Smooth muscle cell (in vitro differentiated cells): ENCODE data around the gene CLECL1. TPM values are rescaled to one million over a fixed set of nuclear protein-coding genes. Genes with fewer than 3 reads are reported as not detected.

ENCODE experiments used
- DNase-seq: peaks from one replicate; lab custom pipeline; 2025; ENCODE audit not compliant: unreplicated experiment; lab: John Stamatoyannopoulos, UW
- H2AFZ ChIP-seq: fragments of 200-600 bp; sonication (generic); 2 replicates; pipeline ENCODE4 v1.6.0; 2016; ENCODE audit warnings: antibody characterized with exemption, low read depth, mild to moderate bottlenecking
- H3F3A ChIP-seq: fragments of 200-600 bp; sonication (generic); 2 replicates; pipeline ENCODE4 v1.6.0; 2017; ENCODE audit warnings: antibody characterized with exemption, low read depth
- H3K27ac ChIP-seq: fragments of 200-600 bp; sonication (generic); 2 replicates; pipeline ENCODE4 v1.5.1; 2016; ENCODE audit warnings: low read depth, mild to moderate bottlenecking
- H3K27me3 ChIP-seq: fragments of 200-600 bp; sonication (generic); 2 replicates; pipeline ENCODE4 v1.6.1; 2016; ENCODE audit warnings: low read depth, mild to moderate bottlenecking
- H3K36me3 ChIP-seq: fragments of 200-600 bp; sonication (generic); 2 replicates; pipeline ENCODE4 v1.5.1; 2016; ENCODE audit warnings: low read depth
- H3K4me1 ChIP-seq: fragments of 200-600 bp; sonication (generic); 2 replicates; pipeline ENCODE4 v1.5.1; 2016; ENCODE audit warnings: low read depth
- H3K4me2 ChIP-seq: fragments of 200-600 bp; sonication (generic); 2 replicates; pipeline ENCODE4 v1.6.0; 2016; ENCODE audit warnings: mild to moderate bottlenecking
- H3K4me3 ChIP-seq: fragments of 200-600 bp; sonication (generic); 2 replicates; pipeline ENCODE4 v1.5.1; 2016; ENCODE audit warnings: mild to moderate bottlenecking
- H3K79me2 ChIP-seq: fragments of 200-600 bp; sonication (generic); 2 replicates; pipeline ENCODE4 v1.6.0; 2016; ENCODE audit warnings: low read depth, mild to moderate bottlenecking
- H3K9ac ChIP-seq: fragments of 200-600 bp; sonication (generic); 2 replicates; pipeline ENCODE4 v1.6.0; 2016; ENCODE audit warnings: low read depth
- H3K9me3 ChIP-seq: fragments of 200-600 bp; sonication (generic); replicated peaks from 2 replicates; pipeline ENCODE4 v1.5.1; 2016; ENCODE audit warnings: low read depth
- H4K20me1 ChIP-seq: fragments of 200-600 bp; sonication (generic); 2 replicates; pipeline ENCODE4 v1.6.0; 2016; ENCODE audit warnings: low read depth
- WGBS: methylation state at CpG from one replicate; pipeline ENCODE4 v1.1.7; 2016; ENCODE audit warnings: low lambda C conversion rate; 5-methylcytosine and 5-hydroxymethylcytosine counted together
- polyA plus RNA-seq: library from polyadenylated mRNA; unstranded; fragments of >200 nt; fragmentation: Nextera tagmentation; extraction: Ambion mirVana; gene quantifications from 2 replicates; pipeline ENCODE4 v1.2.1, GENCODE V29; 2016
- total RNA-seq: library from RNA; depleted of rRNA; stranded (reverse); fragments of >200 nt; gene quantifications from 2 replicates; pipeline ENCODE4 v1.2.3, GENCODE V29; 2014
- TF ChIP-seq, protein P1 (sequence below): fragments of 200-600 bp; sonication (generic); IDR thresholded peaks from 2 replicates; pipeline ENCODE4 v1.5.1; 2017; ENCODE audit warnings: borderline replicate concordance, mild to moderate bottlenecking, antibody characterized with exemption; ENCODE audit not compliant: insufficient read depth, poor library complexity, severe bottlenecking

The CLECL1 gene
- not detected in 2 replicates for total RNA-seq
- not detected in 2 replicates for polyA plus RNA-seq

DNA sequence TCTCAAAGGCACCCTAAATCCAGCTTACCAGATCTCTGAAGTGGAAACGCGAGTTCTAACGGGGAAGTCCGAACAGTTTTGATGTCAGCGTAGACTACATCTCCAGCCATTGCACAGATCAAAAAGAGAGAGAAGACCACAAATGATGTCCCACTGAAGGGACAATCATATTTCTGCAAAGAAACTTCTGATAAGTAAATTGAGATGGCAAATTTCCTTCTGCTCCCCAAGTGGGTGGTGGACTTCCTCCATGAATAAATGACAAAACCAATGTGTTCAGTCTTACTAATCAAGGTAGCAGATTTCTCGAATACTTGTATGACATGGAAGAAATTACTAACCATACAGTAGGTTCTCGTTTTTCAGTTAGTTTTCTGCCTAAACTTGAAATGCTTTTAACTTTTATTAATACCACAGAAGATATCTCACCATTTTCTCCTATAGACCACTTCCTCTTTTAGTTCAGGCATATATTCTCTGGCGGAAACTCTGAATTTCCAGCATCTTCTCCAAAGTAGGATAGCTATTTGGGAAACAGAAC, at the start of gene CLECL1:
Gene CLECL1, minus strand, starts transcription at position 177 of the 541 bp plus-strand sequence.
- WGBS: 91% methylated on average over 8 of the region's 8 CpGs
- H3K9me3 ChIP-seq: no peaks in the 10 kb centered on the region
- H3K36me3 ChIP-seq: no peaks in the 10 kb centered on the region
- TF ChIP-seq, protein P1, sequence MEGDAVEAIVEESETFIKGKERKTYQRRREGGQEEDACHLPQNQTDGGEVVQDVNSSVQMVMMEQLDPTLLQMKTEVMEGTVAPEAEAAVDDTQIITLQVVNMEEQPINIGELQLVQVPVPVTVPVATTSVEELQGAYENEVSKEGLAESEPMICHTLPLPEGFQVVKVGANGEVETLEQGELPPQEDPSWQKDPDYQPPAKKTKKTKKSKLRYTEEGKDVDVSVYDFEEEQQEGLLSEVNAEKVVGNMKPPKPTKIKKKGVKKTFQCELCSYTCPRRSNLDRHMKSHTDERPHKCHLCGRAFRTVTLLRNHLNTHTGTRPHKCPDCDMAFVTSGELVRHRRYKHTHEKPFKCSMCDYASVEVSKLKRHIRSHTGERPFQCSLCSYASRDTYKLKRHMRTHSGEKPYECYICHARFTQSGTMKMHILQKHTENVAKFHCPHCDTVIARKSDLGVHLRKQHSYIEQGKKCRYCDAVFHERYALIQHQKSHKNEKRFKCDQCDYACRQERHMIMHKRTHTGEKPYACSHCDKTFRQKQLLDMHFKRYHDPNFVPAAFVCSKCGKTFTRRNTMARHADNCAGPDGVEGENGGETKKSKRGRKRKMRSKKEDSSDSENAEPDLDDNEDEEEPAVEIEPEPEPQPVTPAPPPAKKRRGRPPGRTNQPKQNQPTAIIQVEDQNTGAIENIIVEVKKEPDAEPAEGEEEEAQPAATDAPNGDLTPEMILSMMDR: no peak
- H3K79me2 ChIP-seq: no peaks in the 10 kb centered on the region
- no peaks in the 10 kb centered on the region for H3F3A ChIP-seq
- no peak within 1 kb of the TSS for H3K27ac ChIP-seq
- H3K4me2 ChIP-seq: no peak within 1 kb of the TSS
- no peaks in the 10 kb centered on the region for H3K27me3 ChIP-seq
- no peak within 1 kb of the TSS for H2AFZ ChIP-seq
- H3K4me1 ChIP-seq: no peaks in the 10 kb centered on the region
- DNase-seq: no peak
- H4K20me1 ChIP-seq: no peaks in the 10 kb centered on the region
- no peak within 1 kb of the TSS for H3K9ac ChIP-seq
- H3K4me3 ChIP-seq: no peak within 1 kb of the TSS

DNA sequence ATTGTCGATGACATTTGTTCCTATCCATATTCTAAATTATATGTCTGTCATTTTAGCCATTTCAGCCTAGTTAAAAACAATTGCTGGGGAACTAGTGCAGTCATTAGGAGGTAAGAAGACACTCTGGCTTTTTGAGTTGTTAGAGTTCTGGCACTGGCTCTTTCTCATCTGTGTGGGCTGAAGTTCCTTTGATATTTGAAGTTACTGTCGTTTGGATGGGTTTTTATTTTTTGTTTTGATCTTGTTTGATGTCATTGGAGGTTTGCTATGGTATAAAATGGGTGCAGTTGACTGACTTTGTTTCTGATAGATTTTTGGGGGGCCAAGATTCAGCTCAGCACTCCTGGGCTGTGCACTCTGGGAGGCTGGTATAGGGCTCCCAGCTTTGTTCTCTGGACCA, 48.5 kb upstream of the CLECL1 start:
- Histone ChIP-seq H3K27me3 (no peaks in the 10 kb centered on the region), H3K9me3 (no peaks in the 10 kb centered on the region), H3K9ac (no peak overlapping the region), H3K4me3 (no peak overlapping the region), H4K20me1 (no peaks in the 10 kb centered on the region), H3K79me2 (no peaks in the 10 kb centered on the region), H3K4me2 (no peak overlapping the region), H2AFZ (no peak overlapping the region), H3K27ac (no peak overlapping the region), H3K36me3 (no peaks in the 10 kb centered on the region), H3F3A (no peaks in the 10 kb centered on the region), H3K4me1 (no peaks in the 10 kb centered on the region)
- WGBS: 90% methylated on average over 2 of the region's 2 CpGs
- no peak for DNase-seq
- TF ChIP-seq, protein P1: no peak

DNA sequence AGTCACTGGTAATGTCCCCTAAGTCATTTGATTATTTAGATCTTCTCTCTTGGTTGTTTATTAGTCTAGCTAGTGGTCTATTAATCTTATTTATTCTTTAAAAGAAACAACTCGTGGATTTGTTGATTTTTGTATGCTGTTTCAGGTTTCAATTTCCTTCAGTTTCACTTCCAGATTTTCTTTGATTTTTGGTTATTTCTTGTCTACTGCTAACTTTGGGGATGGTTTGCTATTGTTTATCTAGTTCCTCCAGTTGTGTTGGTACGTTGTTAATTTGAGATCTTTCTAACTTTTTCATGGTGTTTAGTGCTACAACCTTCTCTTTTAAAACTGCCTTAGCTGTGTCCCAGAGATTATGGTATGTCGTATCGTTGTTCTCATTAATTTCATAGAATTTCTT, 46.3 kb upstream of the CLECL1 start:
- H4K20me1 ChIP-seq: no peaks in the 10 kb centered on the region
- H3K79me2 ChIP-seq: no peaks in the 10 kb centered on the region
- no peak overlapping the region for H3K9ac ChIP-seq
- no peak for DNase-seq
- TF ChIP-seq, protein P1: no peak
- no peaks in the 10 kb centered on the region for H3K27me3 ChIP-seq
- no peak overlapping the region for H3K27ac ChIP-seq
- H3K4me1 ChIP-seq: no peaks in the 10 kb centered on the region
- H2AFZ ChIP-seq: no peak overlapping the region
- no peak overlapping the region for H3K4me3 ChIP-seq
- H3K4me2 ChIP-seq: no peak overlapping the region
- H3F3A ChIP-seq: no peaks in the 10 kb centered on the region
- no peaks in the 10 kb centered on the region for H3K9me3 ChIP-seq
- H3K36me3 ChIP-seq: no peaks in the 10 kb centered on the region
- WGBS: 82% methylated on average over 4 of the region's 4 CpGs

DNA sequence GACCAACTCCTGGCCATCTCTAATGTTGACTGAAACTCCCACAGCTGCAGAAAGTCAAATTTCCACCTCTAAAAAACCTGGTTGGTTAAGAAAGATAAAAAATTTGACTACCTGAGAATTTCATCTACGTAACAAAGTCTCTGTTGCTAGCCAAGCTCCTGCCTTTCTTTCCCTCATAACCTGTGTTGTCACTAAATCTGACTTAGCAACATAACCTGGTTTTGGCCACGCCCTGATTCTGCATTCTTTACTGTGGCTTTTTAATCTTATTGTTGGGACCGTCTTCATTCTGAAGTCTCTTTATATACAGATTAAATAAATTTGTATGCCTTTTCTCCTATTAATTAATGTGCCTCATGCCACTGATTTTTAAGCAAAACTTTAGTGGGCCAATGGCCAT, 43.9 kb upstream of the CLECL1 start:
- WGBS: 92% methylated on average over 3 of the region's 3 CpGs
- H2AFZ ChIP-seq: no peak overlapping the region
- DNase-seq: no peak
- TF ChIP-seq, protein P1: no peak
- H4K20me1 ChIP-seq: no peaks in the 10 kb centered on the region
- no peak overlapping the region for H3K4me3 ChIP-seq
- no peaks in the 10 kb centered on the region for H3F3A ChIP-seq
- no peak overlapping the region for H3K9ac ChIP-seq
- no peak overlapping the region for H3K4me2 ChIP-seq
- no peaks in the 10 kb centered on the region for H3K4me1 ChIP-seq
- H3K27ac ChIP-seq: no peak overlapping the region
- H3K9me3 ChIP-seq: no peaks in the 10 kb centered on the region
- no peaks in the 10 kb centered on the region for H3K79me2 ChIP-seq
- H3K27me3 ChIP-seq: no peaks in the 10 kb centered on the region
- H3K36me3 ChIP-seq: no peaks in the 10 kb centered on the region
